ENCODE measurements around the gene CRKL.

Gene CRKL

DNA sequence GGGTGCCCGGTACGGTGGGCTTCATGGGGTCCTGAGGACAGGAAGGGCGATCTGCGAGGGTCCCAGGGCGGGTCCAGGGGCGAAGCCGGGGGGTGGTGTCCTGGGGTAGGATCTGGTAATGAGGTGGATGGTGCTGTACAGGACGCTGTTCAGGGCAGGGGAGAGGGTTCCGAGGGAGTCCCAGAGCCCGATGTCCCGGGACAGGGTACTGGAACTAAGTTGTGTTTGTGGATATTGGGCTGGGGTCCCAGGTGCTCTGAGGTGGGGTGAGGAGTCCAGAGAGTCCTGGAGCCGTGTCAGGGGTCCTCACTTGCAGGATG is 65.3 kb downstream of the CRKL start:
- ChIA-PET POLR2A (interaction anchor here (0.6 to 4.1 kb wide), 38 partner anchors 9 to 184 kb away, joined by 3 to 121 read pairs (median 6); partner anchors contain the start of genes AIFM3, CRKL, LRRC74B and P2RX6), CTCF (interaction anchor here (0.6 to 1.1 kb wide), 5 partner anchors 9 to 126 kb away, joined by 3 to 8 read pairs (median 4); no protein-coding TSS in a partner anchor)
- no peak for DNase-seq (ENCODE audit: extremely low spot score)
- TF ChIP-seq BHLHE40 (IDR thresholded peaks at IDR 0.05; ENCODE audit: borderline replicate concordance) (no peak), NFRKB (IDR thresholded peaks at IDR 0.05) (no peak), TARDBP (IDR thresholded peaks at IDR 0.05) (no peak), ZNF384 (IDR thresholded peaks at IDR 0.05) (no peak), FOXM1 (IDR thresholded peaks at IDR 0.05; ENCODE audit: borderline replicate concordance) (no peak)

DNA sequence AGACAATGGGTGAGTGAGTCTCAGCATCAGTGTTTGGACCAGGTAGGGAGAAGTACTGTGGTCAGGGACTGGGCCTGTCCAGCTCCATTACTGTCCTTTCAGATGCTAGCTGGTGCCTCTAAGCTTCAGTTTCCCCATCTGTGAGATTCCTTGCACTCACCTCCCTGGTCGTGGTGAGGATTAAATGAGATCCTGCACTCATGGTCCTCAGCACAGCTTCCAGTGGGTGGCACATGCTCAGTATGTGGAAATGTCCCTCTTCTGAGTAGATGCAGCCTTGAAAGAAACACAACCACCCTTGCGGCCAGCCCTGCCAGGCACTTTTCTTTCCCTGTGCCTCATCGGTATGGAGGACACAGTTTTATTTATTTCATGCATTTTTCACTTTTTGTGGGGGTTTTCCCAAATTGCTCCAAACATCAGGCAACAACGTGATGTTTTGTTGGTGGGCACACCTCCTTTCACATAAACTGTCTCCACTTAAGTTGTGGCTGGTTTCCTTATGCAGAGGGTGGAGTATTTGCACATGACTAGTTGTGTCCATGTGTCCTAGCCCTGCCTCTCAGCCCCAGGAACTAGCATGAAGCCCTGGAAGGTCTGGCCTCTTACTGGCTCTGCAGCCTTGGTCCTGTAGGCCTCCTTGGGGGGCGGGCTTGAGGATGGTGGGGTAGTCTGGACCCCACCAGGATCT is 66.0 kb downstream of the CRKL start:
- no peak for DNase-seq (ENCODE audit: extremely low spot score)
- POLR2A ChIA-PET: interaction anchor here (1.6 to 4.1 kb wide), 6 partner anchors 13 to 119 kb away, joined by 9 to 121 read pairs (median 27); partner anchors contain the start of genes AIFM3 and THAP7
- TF ChIP-seq ARNT (IDR thresholded peaks at IDR 0.05) (no peak), TARDBP (IDR thresholded peaks at IDR 0.05) (no peak), BHLHE40 (IDR thresholded peaks at IDR 0.05; ENCODE audit: borderline replicate concordance) (no peak), LEF1 (IDR thresholded peaks at IDR 0.05; ENCODE audit: borderline replicate concordance) (no peak), ZNF384 (IDR thresholded peaks at IDR 0.05) (no peak), FOXK2 (IDR thresholded peaks at IDR 0.05) (no peak), FOXM1 (IDR thresholded peaks at IDR 0.05; ENCODE audit: borderline replicate concordance) (no peak), SUZ12 (IDR thresholded peaks at IDR 0.05) (no peak)
- TF ChIP-seq, protein P1, sequence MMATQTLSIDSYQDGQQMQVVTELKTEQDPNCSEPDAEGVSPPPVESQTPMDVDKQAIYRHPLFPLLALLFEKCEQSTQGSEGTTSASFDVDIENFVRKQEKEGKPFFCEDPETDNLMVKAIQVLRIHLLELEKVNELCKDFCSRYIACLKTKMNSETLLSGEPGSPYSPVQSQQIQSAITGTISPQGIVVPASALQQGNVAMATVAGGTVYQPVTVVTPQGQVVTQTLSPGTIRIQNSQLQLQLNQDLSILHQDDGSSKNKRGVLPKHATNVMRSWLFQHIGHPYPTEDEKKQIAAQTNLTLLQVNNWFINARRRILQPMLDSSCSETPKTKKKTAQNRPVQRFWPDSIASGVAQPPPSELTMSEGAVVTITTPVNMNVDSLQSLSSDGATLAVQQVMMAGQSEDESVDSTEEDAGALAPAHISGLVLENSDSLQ (IDR thresholded peaks at IDR 0.05): no peak
- CTCF ChIA-PET: interaction anchor here (1.1 kb wide), 1 partner anchor 120 kb away, joined by 7 read pairs; no protein-coding TSS in a partner anchor

DNA sequence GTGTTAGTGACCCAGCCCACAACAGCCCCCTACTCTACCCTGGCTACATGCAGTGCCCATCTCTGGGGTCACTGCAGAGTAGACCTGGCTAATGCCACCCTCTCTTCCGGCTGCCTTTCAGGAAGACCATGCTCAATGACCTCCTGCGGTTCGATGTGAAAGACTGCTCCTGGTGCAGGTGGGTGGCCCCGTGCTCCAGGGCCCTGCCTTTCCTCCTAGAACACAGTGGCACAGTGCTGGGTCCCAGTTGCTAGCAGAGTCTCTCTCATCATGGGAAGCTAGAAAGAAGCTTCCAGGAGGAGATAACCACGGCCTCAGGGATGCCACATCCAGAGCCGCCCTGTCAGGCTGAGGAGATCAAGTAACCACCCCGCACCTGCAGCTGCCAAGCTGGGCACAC is 68.5 kb downstream of the CRKL start:
- ChIA-PET POLR2A (interaction anchor here (2.4 kb wide), 1 partner anchor 17 kb away, joined by 5 read pairs; the partner anchor contains the start of gene THAP7), CTCF (no interaction called here)
- TF ChIP-seq SUZ12 (IDR thresholded peaks at IDR 0.05) (no peak), L3MBTL2 (conservative IDR thresholded peaks at IDR 0.05) (no peak), ARNT (IDR thresholded peaks at IDR 0.05) (no peak), HDGF (IDR thresholded peaks at IDR 0.05; ENCODE audit: borderline replicate concordance) (no peak), ELF4 (IDR thresholded peaks at IDR 0.05) (no peak), FOXA1 (IDR thresholded peaks at IDR 0.05) (no peak), FOXM1 (IDR thresholded peaks at IDR 0.05; ENCODE audit: borderline replicate concordance) (no peak), SP1 (IDR thresholded peaks at IDR 0.05) (no peak), NFRKB (IDR thresholded peaks at IDR 0.05) (no peak), LEF1 (IDR thresholded peaks at IDR 0.05; ENCODE audit: borderline replicate concordance) (no peak), FOXK2 (IDR thresholded peaks at IDR 0.05) (no peak)
- DNase-seq (ENCODE audit: extremely low spot score): no peak

DNA sequence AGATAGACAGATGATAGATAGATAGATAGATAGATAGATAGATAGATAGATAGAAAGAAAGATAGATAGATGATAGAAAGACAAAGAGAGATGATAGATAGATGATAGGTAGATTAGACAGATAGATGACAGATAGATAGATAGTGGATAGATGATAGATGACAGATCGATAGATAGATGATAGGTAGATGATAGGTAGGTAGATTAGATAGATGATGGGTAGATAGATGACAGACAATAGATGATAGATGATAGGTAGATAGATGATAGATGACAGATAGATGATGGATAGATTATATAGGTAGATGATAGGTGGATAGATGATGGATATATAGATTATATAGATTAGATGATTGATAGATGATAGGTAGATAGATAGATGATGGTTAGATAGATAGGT is 69.2 kb downstream of the CRKL start:
- POLR2A ChIA-PET: interaction anchor here (2.4 kb wide), 1 partner anchor 16 kb away, joined by 5 read pairs; the partner anchor contains the start of gene THAP7

DNA sequence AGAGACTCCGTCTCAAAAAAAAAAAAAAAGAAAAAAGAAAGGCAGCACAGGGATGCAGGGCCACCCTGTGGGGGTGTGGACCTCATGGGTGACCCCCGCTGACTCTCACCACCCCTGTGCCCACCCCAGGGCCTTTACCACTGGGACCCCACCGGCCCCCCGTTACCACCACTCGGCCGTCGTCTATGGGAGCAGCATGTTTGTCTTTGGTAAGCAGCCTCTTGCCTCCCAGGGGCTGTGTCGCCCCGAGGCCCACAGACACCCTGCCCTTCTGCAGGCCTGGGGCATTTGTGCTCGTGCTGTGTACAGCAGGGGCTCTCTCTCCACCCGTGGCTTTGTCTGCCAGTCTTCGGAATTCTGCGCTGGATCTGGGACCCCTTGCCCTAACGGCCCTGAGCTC is 70.2 kb downstream of the CRKL start:
- no peak for DNase-seq (ENCODE audit: extremely low spot score)
- ChIA-PET CTCF (no interaction called here), POLR2A (interaction anchor here (1.4 to 2.4 kb wide), 2 partner anchors 10 to 15 kb away, joined by 3 to 5 read pairs; partner anchors contain the start of gene THAP7)
- TF ChIP-seq, protein P1 (IDR thresholded peaks at IDR 0.05): no peak
- no peak for TF ChIP-seq HDGF (IDR thresholded peaks at IDR 0.05; ENCODE audit: borderline replicate concordance)
- no peak for TF ChIP-seq NFRKB (IDR thresholded peaks at IDR 0.05)
- no peak for TF ChIP-seq BHLHE40 (IDR thresholded peaks at IDR 0.05; ENCODE audit: borderline replicate concordance)

More for the DNA sequence above, 69.2 kb downstream of the CRKL start:
- CTCF ChIA-PET: interaction anchor here (0.6 kb wide), 1 partner anchor 141 kb away, joined by 3 read pairs; no protein-coding TSS in a partner anchor
- TF ChIP-seq CTBP1 (IDR thresholded peaks at IDR 0.05; ENCODE audit: borderline replicate concordance) (peak; percentile 50; the same call in 1 of the 2 replicates), FOXK2 (IDR thresholded peaks at IDR 0.05) (no peak)
- TF ChIP-seq, protein P1 (IDR thresholded peaks at IDR 0.05): peak; percentile 75
- no peak for DNase-seq (ENCODE audit: extremely low spot score)

DNA sequence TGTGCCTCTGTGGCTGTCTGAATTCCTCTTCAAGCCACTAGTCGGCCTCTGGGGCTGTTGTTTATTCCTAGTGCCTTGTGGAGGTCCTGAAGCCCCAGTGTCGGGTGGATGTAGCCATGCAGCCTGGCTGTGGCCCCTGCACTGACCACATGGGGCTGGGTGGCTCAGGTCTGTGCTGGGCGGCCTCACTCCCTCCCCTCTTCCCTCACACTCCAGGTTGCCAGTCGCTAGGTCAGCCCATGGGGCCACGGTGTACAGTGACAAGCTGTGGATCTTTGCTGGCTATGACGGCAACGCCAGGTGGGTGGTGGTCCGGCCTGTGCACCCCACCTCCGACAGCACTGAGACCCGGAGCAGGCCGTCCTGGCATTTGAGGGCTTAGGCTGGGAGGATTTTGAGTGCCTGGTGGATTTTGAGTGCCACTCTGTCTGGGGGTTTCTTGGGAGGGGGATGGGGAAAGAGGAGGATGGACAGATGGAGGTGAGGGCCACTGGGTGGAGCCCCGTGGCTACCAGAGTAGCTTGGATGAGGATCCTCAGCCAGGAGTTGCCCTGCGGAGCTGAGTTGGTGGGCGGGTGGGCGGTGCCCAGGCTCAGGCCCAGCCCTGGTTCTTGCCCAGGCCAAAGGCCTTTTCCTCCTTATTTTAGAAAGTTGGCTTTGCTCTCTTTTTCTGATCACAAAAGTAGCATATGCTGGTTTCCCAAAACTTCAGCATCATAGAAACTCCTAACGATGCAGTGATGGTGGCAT is 71.5 kb downstream of the CRKL start:
- ChIA-PET CTCF (no interaction called here), POLR2A (interaction anchor here (1.4 to 5.5 kb wide), 4 partner anchors 7 to 14 kb away, joined by 3 to 43 read pairs (median 24); partner anchors contain the start of genes LZTR1 and THAP7)
- TF ChIP-seq L3MBTL2 (conservative IDR thresholded peaks at IDR 0.05) (no peak), FOXK2 (IDR thresholded peaks at IDR 0.05) (no peak), ELF4 (IDR thresholded peaks at IDR 0.05) (no peak), CTBP1 (IDR thresholded peaks at IDR 0.05; ENCODE audit: borderline replicate concordance) (no peak), FOXA1 (IDR thresholded peaks at IDR 0.05) (no peak), ZNF384 (IDR thresholded peaks at IDR 0.05) (no peak), SP1 (IDR thresholded peaks at IDR 0.05) (no peak), BHLHE40 (IDR thresholded peaks at IDR 0.05; ENCODE audit: borderline replicate concordance) (no peak), SUZ12 (IDR thresholded peaks at IDR 0.05) (no peak), LEF1 (IDR thresholded peaks at IDR 0.05; ENCODE audit: borderline replicate concordance) (no peak), ARNT (IDR thresholded peaks at IDR 0.05) (no peak), HDGF (IDR thresholded peaks at IDR 0.05; ENCODE audit: borderline replicate concordance) (no peak), TARDBP (IDR thresholded peaks at IDR 0.05) (no peak), NFRKB (IDR thresholded peaks at IDR 0.05) (no peak), FOXM1 (IDR thresholded peaks at IDR 0.05; ENCODE audit: borderline replicate concordance) (no peak)
- TF ChIP-seq, protein P1 (IDR thresholded peaks at IDR 0.05): no peak
- DNase-seq (ENCODE audit: extremely low spot score): no peak

All from HEK293T (cell line).